PC-3 (cell line): ENCODE measurements around the gene CLEC19A. TPM values are rescaled to one million over a fixed set of nuclear protein-coding genes. Genes with fewer than 3 reads are reported as not detected.

Experiments
- ATAC-seq: fragments of 200-7000 bp; cut with Tn5 transposase; 2 replicates; pipeline ENCODE4 v1.9.1; 2020; ENCODE audit warnings: mild to moderate bottlenecking, moderate library complexity
- BruUV-seq: library from RNA; stranded (reverse); fragments of 400-500 nt; replicated peaks from 2 replicates; lab custom pipeline; 2021; lab: Mats Ljungman, UMichigan
- CTCF ChIA-PET: fragments of 300-600 bp; sonication (Branson Sonifier 250); formaldehyde crosslinking; loops from one replicate; lab custom pipeline; 2022; ENCODE audit warnings: antibody characterized with exemption; lab: Charles Lee
- POLR2A ChIA-PET: fragments of 300-600 bp; sonication (Branson Sonifier 250); formaldehyde crosslinking; loops from one replicate; lab custom pipeline; 2022; ENCODE audit warnings: antibody characterized with exemption; ENCODE audit not compliant: unreplicated experiment; lab: Charles Lee
- DNase-seq: peaks from one replicate; pipeline ENCODE4 v3.0.0-alpha.2; 2015
- H2AFZ ChIP-seq: fragments of 300-600 bp; sonication (generic); 2 replicates; pipeline ENCODE4 v1.6.0; 2016; ENCODE audit warnings: antibody characterized with exemption, low read length
- H3F3A ChIP-seq: fragments of 300-600 bp; sonication (generic); one replicate; pipeline ENCODE4 v1.6.0; 2017; ENCODE audit warnings: antibody characterized with exemption, low read length, control low read depth, mild to moderate bottlenecking; ENCODE audit not compliant: unreplicated experiment
- H3K27ac ChIP-seq: fragments of 300-600 bp; sonication (generic); 2 replicates; pipeline ENCODE4 v1.5.1; 2016; ENCODE audit warnings: mild to moderate bottlenecking, low read length
- H3K27me3 ChIP-seq: fragments of 300-600 bp; sonication (generic); 2 replicates; pipeline ENCODE4 v1.6.1; 2016; ENCODE audit warnings: low read length, mixed read lengths
- H3K36me3 ChIP-seq: fragments of 300-600 bp; sonication (generic); 2 replicates; pipeline ENCODE4 v1.6.1; 2016; ENCODE audit warnings: low read depth, mixed run types, low read length, mixed read lengths
- H3K4me1 ChIP-seq: fragments of 300-600 bp; sonication (generic); 2 replicates; pipeline ENCODE4 v1.5.1; 2016; ENCODE audit warnings: low read length; ENCODE audit not compliant: insufficient read depth
- H3K4me2 ChIP-seq: fragments of 300-600 bp; sonication (generic); 2 replicates; pipeline ENCODE4 v1.6.0; 2016; ENCODE audit warnings: low read length
- H3K4me3 ChIP-seq: fragments of 300-600 bp; sonication (generic); 2 replicates; pipeline ENCODE4 v1.5.1; 2016; ENCODE audit warnings: mild to moderate bottlenecking, low read length, mixed read lengths
- H3K79me2 ChIP-seq: fragments of 300-600 bp; sonication (generic); 2 replicates; pipeline ENCODE4 v1.6.1; 2017; ENCODE audit warnings: low read length, mixed read lengths
- H3K9ac ChIP-seq: fragments of 300-600 bp; sonication (generic); 2 replicates; pipeline ENCODE4 v1.6.0; 2016; ENCODE audit warnings: mild to moderate bottlenecking, low read length
- H3K9me2 ChIP-seq: fragments of 300-600 bp; sonication (generic); replicated peaks from 2 replicates; pipeline ENCODE4 v1.6.1; 2016; ENCODE audit warnings: mixed run types, low read length, mixed read lengths
- H3K9me3 ChIP-seq: fragments of 300-600 bp; sonication (generic); 2 replicates; pipeline ENCODE4 v1.6.1; 2016; ENCODE audit warnings: low read length, mixed read lengths
- H4K20me1 ChIP-seq: fragments of 300-600 bp; sonication (generic); 2 replicates; pipeline ENCODE4 v1.6.1; 2016; ENCODE audit warnings: low read length, mixed read lengths
- EZH2 ChIP-seq: fragments of 300-600 bp; sonication (generic); IDR thresholded peaks from one replicate; pipeline ENCODE4 v1.6.1; 2017; ENCODE audit warnings: antibody characterized with exemption, mild to moderate bottlenecking, low read length; ENCODE audit not compliant: unreplicated experiment
- EZH2phosphoT487 ChIP-seq: fragments of 300-600 bp; sonication (generic); IDR thresholded peaks from 2 replicates; pipeline ENCODE4 v1.6.1; 2018; ENCODE audit warnings: mild to moderate bottlenecking, antibody characterized with exemption, low read length, borderline replicate concordance
- intact Hi-C: fragments of 100-400 bp; cut with micrococcal nuclease; formaldehyde crosslinking; loops from 2 replicates; pipeline ENCODE4 v1.9.0; 2023
- total RNA-seq: library from RNA; depleted of rRNA; stranded (reverse); fragments of >200 nt; gene quantifications from 2 replicates; pipeline ENCODE4 v1.2.3, GENCODE V29; 2014
- TF ChIP-seq, protein P1 (sequence below): fragments of 300-600 bp; sonication (generic); conservative IDR thresholded peaks from 2 replicates; pipeline ENCODE4 v1.5.1; 2017; ENCODE audit warnings: antibody characterized with exemption, low read depth, mild to moderate bottlenecking, low read length

Gene CLEC19A
- total RNA-seq, 1 experiment from 2014 or later: not detected

- Histone ChIP-seq H3K36me3 (no peaks in the 10 kb centered on the region), H3K9ac (no peak overlapping the region), H2AFZ (no peak overlapping the region), H3K4me1 (no peaks in the 10 kb centered on the region), H3K4me2 (no peak overlapping the region), H3F3A (no peaks in the 10 kb centered on the region), H3K9me2 (no peaks in the 10 kb centered on the region), H3K27me3 (no peaks in the 10 kb centered on the region), H3K9me3 (no peaks in the 10 kb centered on the region), H3K27ac (no peak overlapping the region), H4K20me1 (no peaks in the 10 kb centered on the region), H3K4me3 (no peak overlapping the region), H3K79me2 (no peaks in the 10 kb centered on the region)
- intact Hi-C loops: no loop called here
- DNase-seq (no peak), ATAC-seq (no peak)
- ChIA-PET CTCF (no interaction called here), POLR2A (no interaction called here)
- BruUV-seq: no TSS peak
- TF ChIP-seq EZH2phosphoT487 (no peak), EZH2 (no peak)
- TF ChIP-seq, protein P1, sequence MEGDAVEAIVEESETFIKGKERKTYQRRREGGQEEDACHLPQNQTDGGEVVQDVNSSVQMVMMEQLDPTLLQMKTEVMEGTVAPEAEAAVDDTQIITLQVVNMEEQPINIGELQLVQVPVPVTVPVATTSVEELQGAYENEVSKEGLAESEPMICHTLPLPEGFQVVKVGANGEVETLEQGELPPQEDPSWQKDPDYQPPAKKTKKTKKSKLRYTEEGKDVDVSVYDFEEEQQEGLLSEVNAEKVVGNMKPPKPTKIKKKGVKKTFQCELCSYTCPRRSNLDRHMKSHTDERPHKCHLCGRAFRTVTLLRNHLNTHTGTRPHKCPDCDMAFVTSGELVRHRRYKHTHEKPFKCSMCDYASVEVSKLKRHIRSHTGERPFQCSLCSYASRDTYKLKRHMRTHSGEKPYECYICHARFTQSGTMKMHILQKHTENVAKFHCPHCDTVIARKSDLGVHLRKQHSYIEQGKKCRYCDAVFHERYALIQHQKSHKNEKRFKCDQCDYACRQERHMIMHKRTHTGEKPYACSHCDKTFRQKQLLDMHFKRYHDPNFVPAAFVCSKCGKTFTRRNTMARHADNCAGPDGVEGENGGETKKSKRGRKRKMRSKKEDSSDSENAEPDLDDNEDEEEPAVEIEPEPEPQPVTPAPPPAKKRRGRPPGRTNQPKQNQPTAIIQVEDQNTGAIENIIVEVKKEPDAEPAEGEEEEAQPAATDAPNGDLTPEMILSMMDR: no peak
These were observed 62.6 kb downstream of the CLEC19A start for GRCh38 chr16:19348125-19348524.

- no peak overlapping the region for H3K4me2 ChIP-seq
- ChIA-PET POLR2A (no interaction called here), CTCF (no interaction called here)
- H3F3A ChIP-seq: no peaks in the 10 kb centered on the region
- DNase-seq (no peak), ATAC-seq (no peak)
- H2AFZ ChIP-seq: no peak overlapping the region
- no peaks in the 10 kb centered on the region for H4K20me1 ChIP-seq
- no peaks in the 10 kb centered on the region for H3K36me3 ChIP-seq
- H3K9ac ChIP-seq: no peak overlapping the region
- no peaks in the 10 kb centered on the region for H3K4me1 ChIP-seq
- H3K79me2 ChIP-seq: no peaks in the 10 kb centered on the region
- no peaks in the 10 kb centered on the region for H3K9me2 ChIP-seq
- TF ChIP-seq EZH2phosphoT487 (no peak), EZH2 (no peak)
- TF ChIP-seq, protein P1: no peak
- no peaks in the 10 kb centered on the region for H3K9me3 ChIP-seq
- H3K4me3 ChIP-seq: no peak overlapping the region
- H3K27ac ChIP-seq: no peak overlapping the region
- H3K27me3 ChIP-seq: no peaks in the 10 kb centered on the region
- intact Hi-C loops: no loop called here
- BruUV-seq: no TSS peak
These were observed 63.2 kb downstream of the CLEC19A start for GRCh38 chr16:19348578-19349315.

DNA sequence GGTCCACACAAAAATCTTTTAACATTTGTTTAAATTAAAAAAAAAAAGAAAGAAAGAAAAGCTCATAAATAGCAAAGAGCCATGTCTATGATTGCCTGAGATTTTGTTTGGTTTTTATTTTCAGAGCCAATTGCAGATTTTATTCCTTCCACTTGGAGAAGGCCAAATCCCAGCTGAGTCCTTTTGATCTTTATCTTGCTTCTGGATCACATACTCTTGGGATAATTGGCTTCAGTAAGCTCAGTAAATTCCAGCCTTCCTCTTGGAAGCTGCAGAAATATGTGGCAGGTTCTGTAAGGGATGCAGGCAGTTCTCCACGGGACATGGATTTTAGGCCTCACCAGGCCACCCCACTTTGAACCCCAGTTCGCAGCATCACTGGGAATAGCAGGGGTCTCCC lies 68.8 kb downstream of the CLEC19A start:
- ChIA-PET CTCF (no interaction called here), POLR2A (no interaction called here)
- Histone ChIP-seq H3K4me2 (no peak overlapping the region), H3F3A (no peaks in the 10 kb centered on the region), H3K4me3 (no peak overlapping the region), H3K4me1 (no peaks in the 10 kb centered on the region), H2AFZ (no peak overlapping the region), H3K9ac (no peak overlapping the region), H3K9me2 (no peaks in the 10 kb centered on the region), H3K36me3 (no peaks in the 10 kb centered on the region), H4K20me1 (no peaks in the 10 kb centered on the region), H3K27me3 (no peaks in the 10 kb centered on the region), H3K9me3 (no peaks in the 10 kb centered on the region), H3K27ac (no peak overlapping the region), H3K79me2 (no peaks in the 10 kb centered on the region)
- DNase-seq: no peak
- intact Hi-C loops: no loop called here
- no peak for TF ChIP-seq EZH2
- no peak for TF ChIP-seq EZH2phosphoT487
- BruUV-seq: no TSS peak
- no peak for ATAC-seq
